Measurements from ENCODE around the gene SLC35D2. TPM values are rescaled to one million over a fixed set of nuclear protein-coding genes. Genes with fewer than 3 reads are reported as not detected.
A peak's percentile ranks its signal among the peaks of the same experiment; 100 is the strongest.

The SLC35D2 gene
- total and polyA plus RNA-seq, 11 donors: 8.2 to 23.1 (median 15.9) TPM

- intact Hi-C loops (cut with DNase I): loop anchor here in 2 of 10 donors (5.0 to 10.0 kb wide), 3 partner anchors 34 to 217 kb away; partner anchors contain the start of genes SLC35D2 (in 1 of the 2) and ZNF367 (in 1 of the 2)
- no peak for ATAC-seq
- 96 to 99% (median 98%) methylated on average over 5 of the region's 5 CpGs for WGBS, 4 donors
These were observed 35.2 kb downstream of the SLC35D2 start for GRCh38 chr9:96348261-96348660.

GRCh38 chr9:96345551-96345950 is 38.0 kb downstream of the SLC35D2 start:
- no peak for DNase-seq
- WGBS, 4 donors: 89 to 94% (median 92%) methylated on average over 9 of the region's 9 CpGs
- ATAC-seq: no peak

More at GRCh38 chr9:96348261-96348660, 35.2 kb downstream of the SLC35D2 start:
- Histone ChIP-seq H3K27ac (no peak overlapping the region), H3K9me3 (peaks cover 0 to 9% (median 0%) of the 10 kb centered on the region in 12 donors), H3K4me3 (no peak overlapping the region), H3K27me3 (no peaks in the 10 kb centered on the region), H3K36me3 (peaks cover 0 to 40% (median 19%) of the 10 kb centered on the region in 9 donors), H3K4me1 (peaks cover 4 to 17% (median 10%) of the 10 kb centered on the region in 12 donors)
- no peak for TF ChIP-seq CTCF (IDR thresholded peaks at IDR 0.05)
- no peak for TF ChIP-seq POLR2A (IDR thresholded peaks at IDR 0.05)
- no peak for DNase-seq

GRCh38 chr9:96344458-96345180 is 38.9 kb downstream of the SLC35D2 start:
- Histone ChIP-seq H3K4me1 (peaks cover 4 to 29% (median 10%) of the 10 kb centered on the region in 12 donors), H3K36me3 (peaks cover 0 to 41% (median 12%) of the 10 kb centered on the region in 9 donors), H3K4me3 (no peak overlapping the region), H3K27ac (peak overlapping the region in 11 of 12 donors; percentile 4 to 73 (median 46)), H3K9me3 (peaks cover 0 to 9% (median 0%) of the 10 kb centered on the region in 12 donors), H3K27me3 (no peaks in the 10 kb centered on the region)
- TF ChIP-seq CTCF (IDR thresholded peaks at IDR 0.05) (no peak), POLR2A (IDR thresholded peaks at IDR 0.05) (no peak)
- ATAC-seq (peak; percentile 70 to 94 (median 91)), DNase-seq (peak; percentile 57 to 66 (median 63))
- 37 to 46% (median 40%) methylated on average over 6 of the region's 6 CpGs for WGBS, 4 donors
- intact Hi-C loops (cut with DNase I): loop anchor here in 3 of 10 donors (5.0 to 10.0 kb wide), 4 partner anchors 38 to 220 kb away; partner anchors contain the start of genes ZNF367 (in 2 of the 3) and SLC35D2 (in 1 of the 3)

More at GRCh38 chr9:96345551-96345950, 38.0 kb downstream of the SLC35D2 start:
- Histone ChIP-seq H3K36me3 (peaks cover 0 to 46% (median 14%) of the 10 kb centered on the region in 9 donors), H3K27ac (peak overlapping the region in 5 of 12 donors; percentile 8 to 73 (median 49)), H3K9me3 (peaks cover 0 to 9% (median 0%) of the 10 kb centered on the region in 12 donors), H3K4me3 (no peak overlapping the region), H3K27me3 (no peaks in the 10 kb centered on the region), H3K4me1 (peaks cover 4 to 29% (median 10%) of the 10 kb centered on the region in 12 donors)
- intact Hi-C loops (cut with DNase I): loop anchor here in 2 of 10 donors (5.0 to 10.0 kb wide), 3 partner anchors 37 to 219 kb away; partner anchors contain the start of genes SLC35D2 (in 1 of the 2) and ZNF367 (in 1 of the 2)
- no peak for TF ChIP-seq CTCF (IDR thresholded peaks at IDR 0.05)
- no peak for TF ChIP-seq POLR2A (IDR thresholded peaks at IDR 0.05)

Data from heart left ventricle (tissue), 16 donors.